HG03354 (cell line): ENCODE results near the gene DBNDD1.
A peak's percentile ranks its signal among the peaks of the same experiment; 100 is the strongest.
"Not testable (repeated sequence)": the region's sequence is repeated elsewhere in the genome, so short reads cannot be mapped to it uniquely, and the experiment has no call there.

ENCODE experiments used
- ATAC-seq: cut with Tn5 transposase; IDR thresholded peaks from one replicate; pipeline ENCODE4 v1.9.1; 2021; ENCODE audit warnings: mild to moderate bottlenecking; ENCODE audit not compliant: unreplicated experiment, poor library complexity, severe bottlenecking

DBNDD1 gene

DNA sequence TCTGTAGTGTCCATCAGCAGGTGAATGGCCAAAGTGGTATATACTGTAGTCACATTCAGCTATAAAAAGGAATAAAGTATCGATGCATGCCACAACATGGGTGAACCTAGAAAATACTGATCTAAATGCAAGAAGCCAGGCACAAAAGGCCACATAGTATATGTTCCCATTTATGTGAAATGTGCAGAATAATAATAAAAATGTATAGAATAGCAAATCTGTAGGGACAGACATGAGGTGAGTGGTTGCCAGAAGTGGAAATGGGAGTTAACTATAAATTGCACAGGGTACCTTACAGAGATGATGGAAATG, 23.1 kb downstream of the DBNDD1 start:
- no peak for ATAC-seq

- not testable (repeated sequence) for ATAC-seq
Observed at GRCh38 chr16:89995475-89996177, 23.6 kb downstream of the DBNDD1 start.

GRCh38 chr16:89994721-89995474, 24.4 kb downstream of the DBNDD1 start:
- ATAC-seq: not testable (repeated sequence)

DNA sequence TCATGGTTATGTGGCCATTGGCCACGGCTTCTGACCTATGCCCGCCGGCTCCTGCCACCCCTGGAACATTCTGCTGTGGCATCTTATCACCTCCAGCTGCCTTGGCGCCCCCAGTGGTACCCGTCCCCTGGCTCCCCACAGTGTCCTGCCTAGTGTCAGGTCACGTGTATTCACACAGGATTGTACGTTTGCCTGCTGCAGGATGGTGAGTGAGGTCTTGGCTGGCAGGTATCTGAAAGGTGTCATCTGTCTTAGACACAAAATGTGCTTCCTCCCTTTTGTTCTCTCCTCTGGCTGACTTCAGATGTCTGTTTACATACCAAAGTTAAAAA, 24.9 kb downstream of the DBNDD1 start:
- ATAC-seq: no peak

DNA sequence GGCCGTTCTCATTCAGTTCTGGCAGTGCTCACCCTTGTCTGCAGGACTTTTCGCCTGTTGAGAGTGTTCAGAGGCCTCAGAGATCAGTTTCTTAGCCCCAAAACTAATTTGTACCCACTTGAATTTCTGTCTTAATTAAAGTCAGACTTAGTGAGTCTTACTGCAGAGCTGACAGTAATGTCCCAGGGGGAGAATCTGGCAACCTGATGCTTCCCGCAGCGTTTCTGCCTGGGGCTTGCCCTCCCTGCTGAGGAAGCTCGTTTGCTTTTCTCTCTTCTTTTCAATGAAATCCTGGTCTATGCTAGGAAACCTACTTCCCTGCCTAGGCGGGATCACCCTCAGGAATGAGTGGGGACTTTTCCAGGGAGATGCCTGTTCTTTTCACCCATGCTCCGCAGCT, 25.3 kb downstream of the DBNDD1 start:
- no peak for ATAC-seq

DNA sequence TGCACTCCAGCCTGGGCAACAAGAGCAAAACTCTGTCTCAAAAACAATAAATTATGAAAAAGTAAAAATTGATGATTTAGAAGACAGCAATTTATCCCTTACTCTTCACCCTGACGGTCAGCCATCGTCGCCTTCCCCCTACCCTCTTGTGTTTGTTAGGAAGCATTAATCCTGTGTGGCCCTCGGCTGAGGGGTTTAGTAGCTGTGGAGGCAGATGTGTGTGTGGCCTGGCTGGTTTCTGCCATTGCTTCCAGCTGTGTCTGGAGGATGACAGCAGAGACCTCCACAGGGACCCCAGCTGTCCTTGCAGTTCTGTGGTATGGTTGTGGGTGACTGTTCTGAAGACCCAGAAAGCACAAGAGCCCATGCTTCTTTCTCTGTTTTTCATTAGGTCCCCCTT, 25.9 kb downstream of the DBNDD1 start:
- no peak for ATAC-seq

- ATAC-seq: no peak
Observed at GRCh38 chr16:89990799-89991198, 28.5 kb downstream of the DBNDD1 start.

- ATAC-seq: no peak
Observed at GRCh38 chr16:89988951-89989350, 30.3 kb downstream of the DBNDD1 start.

DNA sequence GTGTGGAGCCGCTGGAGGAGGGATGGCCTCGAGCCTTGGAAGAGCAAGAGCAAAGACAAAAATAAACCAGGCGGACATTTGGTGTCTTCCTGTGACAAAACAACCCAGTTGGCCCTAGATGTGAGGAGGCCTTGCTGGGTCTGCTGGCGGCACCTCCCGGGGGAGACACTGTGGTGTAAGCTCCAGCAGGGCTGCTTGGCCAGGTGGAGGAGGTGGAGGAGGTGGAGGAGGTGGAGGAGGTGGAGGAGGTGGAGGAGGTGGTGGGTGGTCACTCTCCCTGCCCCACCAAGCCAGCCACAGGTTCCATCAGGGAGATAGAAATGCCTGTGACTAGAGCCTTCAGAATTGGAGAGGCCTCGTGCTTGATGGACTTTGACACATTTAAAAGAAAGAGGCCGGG, 32.1 kb downstream of the DBNDD1 start:
- ATAC-seq: no peak

DNA sequence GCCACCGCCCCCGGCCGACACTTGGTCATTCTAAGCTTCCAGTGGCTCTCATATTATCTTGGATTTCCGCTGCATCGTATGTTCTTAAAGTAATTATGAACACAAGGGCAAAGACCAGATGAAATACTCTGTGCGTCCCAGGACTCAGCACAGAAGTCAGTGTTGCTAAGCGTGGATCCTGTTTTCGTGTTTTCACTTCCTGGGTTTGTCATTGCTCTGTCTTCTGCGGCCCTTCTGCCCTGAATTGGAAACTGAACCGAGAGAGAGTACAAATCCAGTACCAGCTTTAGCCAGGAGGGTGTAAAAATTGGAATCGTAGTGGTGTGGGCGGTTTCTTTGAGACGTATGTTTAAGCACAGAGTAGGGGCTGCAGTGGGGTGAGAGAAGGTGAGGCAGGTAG, 32.7 kb downstream of the DBNDD1 start:
- ATAC-seq: no peak

GRCh38 chr16:89985219-89985618, 34.0 kb downstream of the DBNDD1 start:
- no peak for ATAC-seq

- no peak for ATAC-seq
Observed at GRCh38 chr16:89984216-89984615, 35.0 kb downstream of the DBNDD1 start.

GRCh38 chr16:89983536-89983935, 35.7 kb downstream of the DBNDD1 start:
- no peak for ATAC-seq

DNA sequence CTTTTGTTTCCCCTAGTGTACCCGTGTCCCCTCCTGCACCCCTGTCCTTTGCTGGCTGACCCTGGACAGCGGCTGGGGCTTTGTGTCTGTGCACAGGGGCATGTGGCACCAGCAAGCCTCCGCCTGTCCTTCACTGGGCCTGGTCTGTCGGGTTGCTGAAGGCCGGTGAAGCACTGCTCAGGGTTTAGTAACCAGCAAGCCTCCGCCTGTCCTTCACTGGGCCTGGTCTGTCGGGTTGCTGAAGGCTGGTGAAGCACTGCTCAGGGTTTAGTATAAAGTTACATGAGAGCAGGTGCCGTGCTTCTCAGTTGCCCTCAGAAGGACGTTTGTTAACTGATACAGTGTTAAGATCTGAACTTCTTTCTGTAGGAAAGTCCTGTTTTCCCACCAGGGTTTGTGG, 36.9 kb downstream of the DBNDD1 start:
- ATAC-seq: no peak

- peak; percentile 65 for ATAC-seq
Observed at GRCh38 chr16:89981414-89981813, 37.8 kb downstream of the DBNDD1 start.

GRCh38 chr16:89974870-89975269, 44.4 kb downstream of the DBNDD1 start:
- no peak for ATAC-seq

DNA sequence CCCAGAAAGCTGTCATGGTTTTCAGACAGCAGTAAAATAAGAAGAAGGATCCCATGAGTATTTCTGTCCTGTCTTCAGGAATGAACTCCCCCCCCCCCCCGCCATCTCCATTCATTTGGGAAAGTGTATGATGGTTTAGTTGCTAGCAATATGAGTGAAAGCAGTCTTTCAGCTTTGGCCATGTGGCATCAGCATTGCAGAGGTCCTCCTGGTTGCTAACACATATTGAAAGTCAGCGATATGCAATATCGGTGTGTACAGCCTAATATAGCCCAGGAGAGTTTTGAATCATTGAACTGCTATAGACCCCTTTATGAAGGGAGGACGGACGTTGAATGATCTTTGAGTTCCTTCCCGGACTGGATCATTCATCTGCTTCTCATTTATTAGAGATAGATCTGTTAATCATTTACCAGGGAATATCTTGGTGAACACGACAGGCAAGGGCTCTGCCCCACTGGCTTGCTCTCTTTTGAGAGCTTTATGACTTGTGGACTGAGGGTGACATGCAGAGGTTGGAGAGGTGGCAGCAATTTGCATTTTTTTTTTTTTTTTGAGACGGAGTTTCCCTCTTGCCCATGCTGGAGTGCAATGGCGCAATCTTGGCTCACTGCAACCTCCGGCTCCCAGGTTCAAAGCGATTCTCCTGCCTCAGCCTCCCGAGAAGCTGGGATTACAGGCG, 45.5 kb downstream of the DBNDD1 start:
- ATAC-seq: no peak

DNA sequence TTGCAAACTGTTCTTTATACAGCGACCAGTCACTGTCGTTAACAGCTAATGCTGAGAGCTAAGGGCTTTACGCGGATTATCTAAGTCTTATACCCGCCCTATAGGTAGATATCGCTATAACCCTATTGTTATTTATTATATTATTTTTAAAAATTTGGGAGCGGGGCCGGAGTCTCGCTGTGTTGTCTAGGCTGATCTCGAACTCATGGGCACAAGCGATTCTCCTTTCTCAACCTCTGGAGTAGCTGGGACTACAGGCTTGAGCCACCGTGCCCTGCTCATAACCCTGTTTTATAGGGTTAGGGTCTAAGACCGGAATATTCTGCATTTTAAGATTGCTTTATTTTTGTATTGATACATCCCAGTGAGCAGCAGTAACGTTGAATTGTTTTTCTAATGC, 46.0 kb downstream of the DBNDD1 start:
- ATAC-seq: no peak

GRCh38 chr16:89972244-89973234, 46.7 kb downstream of the DBNDD1 start:
- peak; percentile 88 for ATAC-seq
